H9 (cell line): ENCODE results near the gene GRWD1. TPM values are rescaled to one million over a fixed set of nuclear protein-coding genes. Genes with fewer than 3 reads are reported as not detected.
A peak's percentile ranks its signal among the peaks of the same experiment; 100 is the strongest.

Source experiments
- DNase-seq: peaks from one replicate; pipeline ENCODE4 v3.0.0-alpha.2; 2017
- H2AFZ ChIP-seq: one replicate; pipeline ENCODE4 v1.6.1; 2013; ENCODE audit warnings: mild to moderate bottlenecking, low read length, control low read depth, moderate library complexity
- H2AK5ac ChIP-seq: 2 replicates; pipeline ENCODE4 v1.6.1; 2013; ENCODE audit warnings: low read length, control low read depth, mixed read lengths; ENCODE audit not compliant: insufficient read length
- H2BK120ac ChIP-seq: one replicate; pipeline ENCODE4 v1.6.1; 2013; ENCODE audit warnings: low read depth, mild to moderate bottlenecking, low read length, control low read depth, inconsistent platforms; ENCODE audit not compliant: poor library complexity, severe bottlenecking
- H2BK12ac ChIP-seq: 2 replicates; pipeline ENCODE4 v1.6.1; 2013; ENCODE audit warnings: low read length, control low read depth, mixed read lengths, low read depth; ENCODE audit not compliant: insufficient read length
- H2BK15ac ChIP-seq: 2 replicates; pipeline ENCODE4 v1.6.1; 2013; ENCODE audit warnings: low read depth, low read length, control low read depth
- H2BK20ac ChIP-seq: one replicate; pipeline ENCODE4 v1.6.1; 2013; ENCODE audit warnings: low read depth, mild to moderate bottlenecking, low read length, control low read depth, inconsistent platforms; ENCODE audit not compliant: poor library complexity, severe bottlenecking
- H2BK5ac ChIP-seq: 2 replicates; pipeline ENCODE4 v1.6.1; 2013; ENCODE audit warnings: low read length, control low read depth, mixed read lengths; ENCODE audit not compliant: insufficient read length
- H3K14ac ChIP-seq: 2 replicates; pipeline ENCODE4 v1.6.1; 2013; ENCODE audit warnings: low read length, control low read depth; ENCODE audit not compliant: insufficient read depth
- H3K18ac ChIP-seq: 2 replicates; pipeline ENCODE4 v1.6.1; 2013; ENCODE audit warnings: low read depth, mild to moderate bottlenecking, mixed read lengths, low read length, control low read depth; ENCODE audit not compliant: insufficient read length
- H3K23ac ChIP-seq: 2 replicates; pipeline ENCODE4 v1.6.1; 2013; ENCODE audit warnings: low read length, control low read depth, mixed read lengths, low read depth; ENCODE audit not compliant: insufficient read length
- H3K23me2 ChIP-seq: 2 replicates; pipeline ENCODE4 v1.6.1; 2013; ENCODE audit warnings: low read depth, mild to moderate bottlenecking, mixed read lengths, low read length, control low read depth; ENCODE audit not compliant: insufficient read length, poor library complexity, severe bottlenecking
- H3K27ac ChIP-seq: 2 replicates; pipeline ENCODE4 v1.5.1; 2013; ENCODE audit warnings: low read length, control low read depth, mixed read lengths, low read depth; ENCODE audit not compliant: insufficient read length
- H3K27me3 ChIP-seq: 2 replicates; pipeline ENCODE4 v1.6.1; 2013; ENCODE audit warnings: low read length, control low read depth, inconsistent platforms; ENCODE audit not compliant: insufficient read depth
- H3K4ac ChIP-seq: 2 replicates; pipeline ENCODE4 v1.6.1; 2013; ENCODE audit warnings: low read depth, mild to moderate bottlenecking, control low read depth, inconsistent platforms, low read length, moderate library complexity
- H3K4me1 ChIP-seq: 2 replicates; pipeline ENCODE4 v1.6.1; 2013; ENCODE audit warnings: low read length, control low read depth, inconsistent platforms; ENCODE audit not compliant: insufficient read depth
- H3K4me2 ChIP-seq: 2 replicates; pipeline ENCODE4 v1.6.1; 2013; ENCODE audit warnings: low read length, control low read depth, mixed read lengths; ENCODE audit not compliant: insufficient read length, insufficient read depth
- H3K56ac ChIP-seq: 2 replicates; pipeline ENCODE4 v1.6.1; 2013; ENCODE audit warnings: low read depth, mild to moderate bottlenecking, mixed read lengths, low read length, control low read depth; ENCODE audit not compliant: insufficient read length
- H3K79me1 ChIP-seq: 2 replicates; pipeline ENCODE4 v1.6.1; 2013; ENCODE audit warnings: low read depth, mild to moderate bottlenecking, moderate library complexity, low read length, control low read depth, inconsistent platforms; ENCODE audit not compliant: insufficient read depth, poor library complexity, severe bottlenecking
- H3K79me2 ChIP-seq: 2 replicates; pipeline ENCODE4 v1.6.1; 2013; ENCODE audit warnings: low read length, control low read depth, inconsistent platforms; ENCODE audit not compliant: insufficient read depth
- H3K9ac ChIP-seq: 2 replicates; pipeline ENCODE4 v1.6.1; 2013; ENCODE audit warnings: low read length, control low read depth, mixed read lengths; ENCODE audit not compliant: insufficient read length; ENCODE audit errors: extremely low read depth
- H3K9me3 ChIP-seq: one replicate; pipeline ENCODE4 v1.6.1; 2013; ENCODE audit warnings: low read depth, low read length, inconsistent platforms; ENCODE audit not compliant: control insufficient read depth
- H3T11ph ChIP-seq: one replicate; pipeline ENCODE4 v1.6.1; 2013; ENCODE audit warnings: mild to moderate bottlenecking, low read length, control low read depth, inconsistent platforms
- H4K20me1 ChIP-seq: one replicate; pipeline ENCODE4 v1.6.1; 2013; ENCODE audit not compliant: control insufficient read depth, insufficient read length, insufficient read depth
- H4K5ac ChIP-seq: 2 replicates; pipeline ENCODE4 v1.6.1; 2013; ENCODE audit warnings: low read depth, mild to moderate bottlenecking, mixed read lengths, low read length, control low read depth; ENCODE audit not compliant: insufficient read length
- H4K8ac ChIP-seq: replicated peaks from 2 replicates; pipeline ENCODE4 v1.6.1; 2013; ENCODE audit warnings: low read length, control low read depth, mixed read lengths, low read depth; ENCODE audit not compliant: insufficient read length
- H4K91ac ChIP-seq: 2 replicates; pipeline ENCODE4 v1.6.1; 2013; ENCODE audit warnings: low read depth, mild to moderate bottlenecking, moderate library complexity, mixed read lengths, low read length, control low read depth; ENCODE audit not compliant: insufficient read length
- H3K27ac Mint-ChIP-seq, 3 experiments: 2 replicates in 2 of 3; 3 replicates in 1 of 3; pipeline ENCODE4 v1.8.0; 2020 to 2021; ENCODE audit warnings: mixed read lengths in 3 of 3, mild to moderate bottlenecking in 1 of 3, moderate library complexity in 1 of 3
- H3K27me3 Mint-ChIP-seq: 2 replicates; pipeline ENCODE4 v1.8.0; 2021; ENCODE audit warnings: low read depth, mild to moderate bottlenecking, moderate library complexity, mixed read lengths
- H3K36me3 Mint-ChIP-seq, 3 experiments: 2 replicates in 2 of 3; 3 replicates in 1 of 3; pipeline ENCODE4 v1.8.0; 2020 to 2021; ENCODE audit warnings: low read depth in 3 of 3, mixed read lengths in 3 of 3; ENCODE audit not compliant: insufficient read depth in 1 of 3
- H3K4me1 Mint-ChIP-seq, 2 experiments: 2 replicates each; pipeline ENCODE4 v1.8.0; 2020; ENCODE audit warnings: mixed read lengths in 2 of 2
- H3K4me3 Mint-ChIP-seq, 2 experiments: 2 replicates in 1 of 2; 3 replicates in 1 of 2; pipeline ENCODE4 v1.8.0; 2020 to 2021; ENCODE audit warnings: mild to moderate bottlenecking in 2 of 2, mixed read lengths in 2 of 2, moderate library complexity in 1 of 2
- H3K9me3 Mint-ChIP-seq, 2 experiments: 2 replicates in 1 of 2; 3 replicates in 1 of 2; pipeline ENCODE4 v1.8.0; 2020; ENCODE audit warnings: mild to moderate bottlenecking in 2 of 2, mixed read lengths in 2 of 2, moderate library complexity in 1 of 2
- CTCF ChIP-seq: fragments of 200-600 bp; sonication (generic); conservative IDR thresholded peaks from 3 replicates; pipeline ENCODE4 v1.8.0; 2021; ENCODE audit warnings: antibody characterized with exemption, mild to moderate bottlenecking
- WGBS: extraction: QIAGEN DNeasy Blood & Tissue Kit; methylation state at CpG from one replicate; pipeline ENCODE4 v1.1.7; 2013; ENCODE audit warnings: missing lambda C conversion rate, low lambda C conversion rate, mixed read lengths; ENCODE audit not compliant: insufficient read length; ENCODE audit errors: extremely low coverage; 5-methylcytosine and 5-hydroxymethylcytosine counted together
- total RNA-seq: library from RNA; stranded (reverse); gene quantifications from 2 replicates; pipeline ENCODE4 v1.2.1, GENCODE V29; 2021

The GRWD1 gene
- total RNA-seq, 1 experiment from 2014 or later = 92.0 TPM

- peaks cover 3% of the 10 kb centered on the region for H3K79me1 ChIP-seq
- H4K20me1 ChIP-seq = no peaks in the 10 kb centered on the region
- H3K27me3 ChIP-seq = no peaks in the 10 kb centered on the region
- H3K4ac ChIP-seq = no peak overlapping the region
- no peak overlapping the region for H3K9ac ChIP-seq
- H2AK5ac ChIP-seq = no peak overlapping the region
- peak overlapping the region; percentile 88 to 99 (median 90); a peak in 5 of 7 replicates for H3K27ac Mint-ChIP-seq
- H3K9me3 Mint-ChIP-seq = no peaks in the 10 kb centered on the region; a peak in 1 of 5 replicates
- no peak overlapping the region for H3K4me2 ChIP-seq
- H3K18ac ChIP-seq = no peak overlapping the region
- H4K5ac ChIP-seq = no peak overlapping the region
- no peak overlapping the region for H2BK120ac ChIP-seq
- no peak for TF ChIP-seq CTCF
- H2BK20ac ChIP-seq = no peak overlapping the region
- H3K27ac ChIP-seq = no peak overlapping the region
- H3K4me1 ChIP-seq = peaks cover 2% of the 10 kb centered on the region; the same call in 1 of the 2 replicates
- H3K4me1 Mint-ChIP-seq = peaks cover 13 to 17% of the 10 kb centered on the region in 2 experiments
- peaks cover 25 to 40% (median 26%) of the 10 kb centered on the region in 3 experiments for H3K36me3 Mint-ChIP-seq
- H3K27me3 Mint-ChIP-seq = no peaks in the 10 kb centered on the region
- H4K8ac ChIP-seq = no peak overlapping the region
- H3K4me3 Mint-ChIP-seq = peak overlapping the region; percentile 89 to 95
- H3K56ac ChIP-seq = no peak overlapping the region
- no peak overlapping the region for H2AFZ ChIP-seq
- 0 out of 2 replicates have a peak, but pooled peaks cover 2% of the 10 kb centered on the region for H3K79me2 ChIP-seq
- no peaks in the 10 kb centered on the region for H3K9me3 ChIP-seq
- no peak overlapping the region for H4K91ac ChIP-seq
- WGBS = no CpG with 5 or more reads among the region's 38 CpGs
- no peak overlapping the region for H3K23ac ChIP-seq
- H2BK12ac ChIP-seq = no peak overlapping the region
- no peak overlapping the region for H2BK5ac ChIP-seq
- H3K14ac ChIP-seq = no peak overlapping the region
- no peak overlapping the region for H2BK15ac ChIP-seq
- no peak overlapping the region for H3T11ph ChIP-seq
- peak; percentile 41 for DNase-seq
- peaks cover 8% of the 10 kb centered on the region for H3K23me2 ChIP-seq
Observed at GRCh38 chr19:48444129-48444935, 1.5 kb upstream of the GRWD1 start.
